GM19193 (cell line): Measurements from ENCODE around the gene IRAK4.

Experiments used
- POLR2A ChIP-seq: IDR thresholded peaks from 4 replicates; pipeline ENCODE4 v1.6.1; 2011; ENCODE audit not compliant: insufficient read depth, insufficient read length; ENCODE audit errors: extremely low read depth

IRAK4 gene

DNA sequence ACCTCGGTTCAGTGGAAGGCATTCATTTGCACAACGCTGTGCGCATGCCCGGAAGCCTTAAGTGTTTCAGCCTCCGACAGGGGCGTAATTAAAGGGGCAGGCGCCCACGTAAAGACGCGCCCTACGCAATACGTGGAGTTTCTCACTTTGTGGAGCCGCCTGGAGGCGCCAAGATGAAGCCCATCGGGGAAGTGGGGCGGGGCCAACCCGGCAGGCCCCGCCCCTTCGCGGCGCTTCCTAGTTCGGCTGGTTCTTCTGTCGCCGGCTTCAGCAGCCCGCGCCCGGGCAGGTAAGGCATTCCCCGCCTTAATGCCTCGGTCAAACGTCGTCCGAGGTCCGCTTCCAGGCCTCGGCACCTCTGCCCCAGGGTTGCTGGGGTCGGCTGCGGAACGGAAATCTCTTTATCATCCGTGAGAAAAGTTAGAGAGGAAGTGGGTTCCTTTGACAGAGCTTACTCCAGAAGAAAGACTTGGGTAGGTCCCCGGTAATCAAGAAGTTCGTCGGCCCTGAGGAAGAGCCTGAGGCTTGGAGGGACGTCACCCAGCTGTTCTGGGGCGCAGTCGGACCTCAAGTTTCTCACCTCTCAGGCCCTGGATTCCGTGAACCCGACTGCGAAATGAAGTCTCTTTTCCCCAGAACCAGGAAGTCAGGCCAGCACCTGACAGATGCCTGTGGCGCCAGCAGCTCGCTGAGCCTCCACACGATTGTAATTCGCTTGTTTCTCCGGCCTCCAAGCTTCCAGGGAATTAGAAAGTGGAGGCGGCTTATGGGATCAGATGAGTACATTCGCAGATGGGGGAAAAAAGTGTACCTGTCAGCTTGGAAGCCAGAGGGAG, at the start of gene IRAK4, which contains the start of gene PUS7L:
Gene IRAK4 (plus strand): TSS at position 224 of the 836 bp plus-strand sequence. CDS start 9,161 bp downstream, outside the sequence.
Gene PUS7L (minus strand): TSS at position 63 of the 836 bp plus-strand sequence. CDS start 3,545 bp downstream, outside the sequence.
- TF ChIP-seq POLR2A, result peak; percentile 98

GRCh38 chr12:43711348-43711747, 47.4 kb upstream of the IRAK4 start:
- TF ChIP-seq POLR2A, result no peak

DNA sequence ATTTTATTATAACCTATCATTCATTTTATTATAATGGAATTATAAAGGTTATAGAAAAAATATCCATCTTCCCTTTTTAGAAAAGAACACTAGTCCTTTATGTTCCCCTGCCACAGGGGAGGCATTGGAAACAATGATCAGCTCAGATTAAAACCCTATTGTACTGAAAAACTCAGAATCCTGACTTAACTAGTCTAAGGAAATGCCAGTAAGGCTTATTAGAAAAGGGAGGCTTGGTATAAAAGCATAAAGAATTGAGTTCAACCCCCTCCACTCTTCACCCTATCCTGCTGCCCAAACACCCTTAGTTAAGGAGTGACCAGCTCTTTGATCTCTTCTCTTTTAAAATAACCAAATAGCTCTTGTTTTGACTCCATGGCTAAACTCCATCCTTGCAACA, 36.1 kb upstream of the IRAK4 start:
- no peak for TF ChIP-seq POLR2A

DNA sequence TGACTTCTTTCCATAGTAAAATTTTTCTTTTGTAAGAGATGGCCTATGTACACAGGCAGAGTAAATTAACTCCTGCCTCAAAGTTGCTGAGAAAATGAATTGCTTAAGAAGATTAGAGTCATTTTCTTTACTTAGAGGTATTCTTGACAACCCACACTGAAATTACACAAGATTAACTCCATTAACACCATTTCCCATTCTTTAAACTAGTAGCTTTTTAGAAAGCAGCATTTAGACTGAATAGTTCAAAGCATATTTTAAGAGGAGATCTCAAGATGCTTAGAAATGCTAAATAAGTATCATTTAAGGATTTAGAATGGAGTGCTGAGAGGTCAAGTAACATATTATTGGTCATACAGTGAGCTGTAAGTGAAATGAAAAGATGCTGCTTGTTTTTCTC, 35.6 kb upstream of the IRAK4 start:
- no peak for TF ChIP-seq POLR2A

GRCh38 chr12:43728117-43728516, 30.6 kb upstream of the IRAK4 start:
- no peak for TF ChIP-seq POLR2A

DNA sequence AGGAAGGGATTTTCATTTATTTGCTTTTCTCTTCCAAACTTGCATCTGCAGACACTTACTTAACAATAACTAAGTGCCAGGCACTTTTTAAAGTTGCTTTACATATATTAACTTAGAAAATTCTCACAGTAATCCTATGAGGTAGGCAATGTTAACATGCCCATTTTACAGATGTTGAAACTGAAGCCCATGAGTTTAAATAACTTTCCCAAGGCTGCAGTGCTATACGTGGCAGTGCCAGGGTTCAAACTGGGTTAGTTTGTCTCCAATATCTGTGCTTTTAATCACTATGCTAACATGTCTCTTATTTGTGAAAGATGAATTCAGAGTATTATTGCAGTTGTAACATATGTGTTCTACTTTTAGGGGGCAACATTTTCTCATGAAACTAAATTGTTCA, 30.1 kb upstream of the IRAK4 start:
- no peak for TF ChIP-seq POLR2A

- no peak for TF ChIP-seq POLR2A
Measured at GRCh38 chr12:43730283-43730682, 28.5 kb upstream of the IRAK4 start.

DNA sequence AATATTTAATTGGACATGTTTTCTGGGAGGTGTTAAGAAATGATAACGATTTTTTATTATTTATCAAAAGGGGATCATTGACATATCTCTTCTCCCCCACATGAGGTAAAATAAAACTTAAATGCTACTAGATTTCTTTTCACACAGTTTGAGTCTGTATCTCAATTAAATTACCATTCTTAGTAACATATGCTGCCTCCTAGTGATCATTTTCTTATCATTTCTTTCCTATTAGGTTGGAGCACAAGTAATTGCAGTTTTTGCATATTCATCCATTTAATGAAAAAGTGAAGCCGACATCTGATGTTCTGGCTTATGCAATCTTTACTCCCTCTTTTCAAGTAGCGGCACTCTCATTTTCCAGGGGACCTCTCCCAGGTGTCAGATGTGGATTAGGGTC, 25.1 kb upstream of the IRAK4 start:
- no peak for TF ChIP-seq POLR2A

DNA sequence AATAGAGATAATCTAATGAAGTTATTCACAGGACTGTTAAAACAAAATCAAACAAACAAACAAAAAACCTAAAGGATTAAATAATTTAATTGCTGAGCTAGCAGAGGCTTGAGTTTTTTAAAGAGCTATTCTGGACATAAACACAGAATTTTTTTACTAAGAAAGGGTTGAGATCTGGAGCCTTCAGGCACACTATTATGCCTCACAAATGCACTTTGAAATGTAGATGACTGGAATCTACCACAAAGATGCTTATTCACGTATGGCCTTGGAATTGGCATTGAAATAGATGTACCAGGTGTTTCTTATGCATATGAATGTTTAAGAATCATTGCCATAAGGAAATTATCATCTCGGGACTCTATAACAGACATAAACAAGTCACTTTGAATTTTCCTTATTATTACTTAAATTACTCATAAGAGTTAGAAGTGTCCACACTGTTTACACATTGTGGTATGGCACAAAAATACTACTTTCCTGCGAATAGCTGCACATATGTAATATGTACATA, 21.8 kb upstream of the IRAK4 start:
- TF ChIP-seq POLR2A, result no peak

DNA sequence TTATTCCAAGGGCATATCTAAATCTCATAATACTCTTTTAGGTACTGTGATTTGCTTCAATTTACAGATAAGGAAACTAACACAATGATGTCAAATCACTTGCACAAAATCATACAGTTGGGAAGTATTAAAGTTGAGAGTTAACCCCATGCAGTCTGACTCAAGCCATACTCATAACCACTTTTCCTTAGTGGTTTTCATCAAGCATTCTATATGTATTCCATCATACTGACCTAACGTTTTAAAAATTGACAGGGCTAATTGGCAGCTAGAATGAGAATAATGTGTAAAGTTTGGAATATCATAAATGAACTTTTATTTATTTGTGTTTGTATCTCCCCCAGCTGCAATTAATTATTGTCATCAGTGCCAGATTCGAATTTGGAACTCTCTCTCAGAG, 21.1 kb upstream of the IRAK4 start:
- no peak for TF ChIP-seq POLR2A

GRCh38 chr12:43740511-43741100, 18.1 kb upstream of the IRAK4 start:
- no peak for TF ChIP-seq POLR2A

DNA sequence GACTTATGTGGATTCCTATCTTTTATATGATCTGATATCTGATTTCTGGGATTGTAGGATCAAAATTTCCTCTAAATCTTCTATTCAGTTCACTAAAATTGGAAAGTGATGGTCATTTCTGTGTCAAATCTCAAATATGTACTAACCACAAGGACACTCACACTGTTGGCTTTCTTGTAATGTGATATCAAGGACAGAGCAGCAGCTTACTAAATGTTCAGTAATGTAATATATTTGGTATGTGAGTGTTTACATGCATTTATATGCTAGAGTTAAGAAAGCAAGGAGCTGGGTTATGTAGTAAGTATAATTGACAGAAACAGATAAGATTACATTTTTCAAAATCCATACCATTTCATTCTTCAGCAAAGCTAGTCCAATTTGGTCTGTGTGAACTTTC, 16.6 kb upstream of the IRAK4 start:
- no peak for TF ChIP-seq POLR2A

GRCh38 chr12:43744826-43745225, 13.9 kb upstream of the IRAK4 start:
- TF ChIP-seq POLR2A, result no peak

GRCh38 chr12:43749016-43749415, 9.7 kb upstream of the IRAK4 start:
- TF ChIP-seq POLR2A, result no peak

- TF ChIP-seq POLR2A, result no peak
Measured at GRCh38 chr12:43750814-43751213, 7.9 kb upstream of the IRAK4 start.

DNA sequence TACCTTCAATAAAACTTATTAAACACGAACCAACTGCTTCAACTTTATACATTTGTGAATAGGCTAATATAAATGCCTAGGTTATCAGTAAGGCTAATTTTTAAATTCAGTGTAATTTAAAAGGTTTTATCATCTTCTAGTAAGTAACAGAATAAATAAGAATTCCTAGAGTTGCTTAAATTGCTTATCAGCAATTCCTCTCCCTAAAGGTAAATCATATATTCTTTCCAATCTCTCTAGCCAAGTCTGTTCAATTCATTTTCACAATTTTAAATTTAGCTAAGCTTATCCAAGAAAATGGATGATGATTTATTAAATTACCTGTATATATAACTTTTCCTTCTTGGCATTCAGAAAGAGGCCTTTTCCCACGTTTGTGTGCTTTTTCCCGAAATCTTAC, 4.7 kb upstream of the IRAK4 start:
- no peak for TF ChIP-seq POLR2A
